Upper lobe of left lung (tissue), 6 donors: ENCODE data around the gene KLK14. TPM values are rescaled to one million over a fixed set of nuclear protein-coding genes. Genes with fewer than 3 reads are reported as not detected.

Experiments used
- ATAC-seq, 2 donors: fragments of 200-7000 bp; cut with Tn5 transposase; one replicate each; pipeline ENCODE4 v1.9.1; 2022; ENCODE audit warnings: mild to moderate bottlenecking in 2 of 2, moderate library complexity in 2 of 2; ENCODE audit not compliant: low FRiP score in 2 of 2
- DNase-seq, 2 donors: peaks; one replicate each; pipeline ENCODE4 v3.0.0-alpha.2; 2019 to 2020
- H3K27ac ChIP-seq, 4 donors: fragments of 200-600 bp; sonication (generic); one replicate each; pipeline ENCODE4 v1.5.1; 2016 to 2019
- H3K27me3 ChIP-seq, 4 donors: fragments of 200-600 bp; sonication (generic); one replicate each; pipeline ENCODE4 v1.5.1; 2017 to 2019
- H3K36me3 ChIP-seq, 4 donors: fragments of 200-600 bp; sonication (generic); one replicate each; pipeline ENCODE4 v1.5.1; 2016 to 2019
- H3K4me1 ChIP-seq, 4 donors: fragments of 200-600 bp; sonication (generic); one replicate each; pipeline ENCODE4 v1.5.1; 2018 to 2019
- H3K4me3 ChIP-seq, 4 donors: fragments of 200-600 bp; sonication (generic); one replicate each; pipeline ENCODE4 v1.5.1; 2017 to 2019; ENCODE audit warnings: mild to moderate bottlenecking in 2 of 4, moderate library complexity in 1 of 4
- H3K9me3 ChIP-seq, 4 donors: fragments of 200-600 bp; sonication (generic); one replicate each; pipeline ENCODE4 v1.5.1; 2018 to 2019
- CTCF ChIP-seq, 6 experiments: fragments of 450-650 bp in 4 of 6; fragments of 200-600 bp in 2 of 6; sonication (generic) in 2 of 6; IDR thresholded peaks; one replicate each; pipeline ENCODE4 v1.5.1; 2016 to 2019; ENCODE audit warnings: antibody characterized with exemption in 6 of 6
- EP300 ChIP-seq, 4 donors: sonication (generic); formaldehyde crosslinking; IDR thresholded peaks; one replicate each; pipeline ENCODE4 v1.5.1; 2017; ENCODE audit warnings: antibody characterized with exemption in 4 of 4, control low read depth in 2 of 4
- POLR2A ChIP-seq, 4 donors: fragments of 450-650 bp; IDR thresholded peaks; one replicate each; pipeline ENCODE4 v1.5.1; 2016 to 2017; ENCODE audit warnings: antibody characterized with exemption in 4 of 4, mild to moderate bottlenecking in 2 of 4
- POLR2AphosphoS5 ChIP-seq, 2 donors: sonication (generic); formaldehyde crosslinking; IDR thresholded peaks; one replicate each; pipeline ENCODE4 v1.5.1; 2017; ENCODE audit warnings: antibody characterized with exemption in 2 of 2
- WGBS, 2 donors: methylation state at CpG; one replicate each; pipeline ENCODE4 v1.1.5; 2017 to 2018; 5-methylcytosine and 5-hydroxymethylcytosine counted together
- total RNA-seq, 6 donors: library from RNA; depleted of rRNA in 4 of 6; stranded (reverse); fragments of >200 nt in 4 of 6; gene quantifications; one replicate each; pipeline versions ENCODE4 v1.1.0 to v1.2.1, GENCODE V29; 2016 to 2021
- donor health status: DM: no; HTN: no; CAD: no; lungs with moderate emphysema.
- donor health status: DM: no; HTN: yes; CAD: no; lungs with severe emphysema.

KLK14 gene
- total RNA-seq, 6 donors from 2014 or later, result 1.2 to 2.1 (median 2.0) TPM; not detected in 3

DNA sequence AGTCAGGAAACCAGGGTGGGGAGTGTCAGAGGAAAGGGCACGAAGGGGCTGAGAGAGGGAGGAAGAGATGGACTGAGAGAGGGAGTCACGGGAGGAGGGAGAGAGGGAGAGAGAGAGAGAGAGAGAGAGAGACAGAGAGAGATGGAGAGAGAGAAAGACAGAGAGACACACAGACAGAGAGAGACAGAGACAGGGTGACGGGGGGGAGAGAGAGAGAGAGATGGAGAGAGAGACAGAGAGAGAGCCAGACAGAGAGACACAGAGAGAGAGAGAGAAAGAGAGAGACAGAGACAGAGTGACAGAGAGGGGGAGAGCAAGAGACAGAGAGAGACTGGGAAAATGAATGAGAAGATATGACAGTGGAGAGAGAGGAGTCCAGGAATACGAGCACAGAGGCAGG, 494 bp upstream of the KLK14 start:
- no peak for TF ChIP-seq POLR2A (IDR thresholded peaks at IDR 0.05)
- TF ChIP-seq CTCF (IDR thresholded peaks at IDR 0.05), result no peak
- TF ChIP-seq EP300 (IDR thresholded peaks at IDR 0.05), result no peak
- TF ChIP-seq POLR2AphosphoS5 (IDR thresholded peaks at IDR 0.05), result no peak
- Histone ChIP-seq H3K4me1 (no peaks in the 10 kb centered on the region), H3K36me3 (no peaks in the 10 kb centered on the region), H3K27ac (no peak overlapping the region), H3K9me3 (no peaks in the 10 kb centered on the region), H3K27me3 (no peaks in the 10 kb centered on the region), H3K4me3 (no peak overlapping the region)
- 35 to 44% methylated on average over 4 of the region's 4 CpGs for WGBS, 2 donors
- ATAC-seq (no peak), DNase-seq (no peak)

DNA sequence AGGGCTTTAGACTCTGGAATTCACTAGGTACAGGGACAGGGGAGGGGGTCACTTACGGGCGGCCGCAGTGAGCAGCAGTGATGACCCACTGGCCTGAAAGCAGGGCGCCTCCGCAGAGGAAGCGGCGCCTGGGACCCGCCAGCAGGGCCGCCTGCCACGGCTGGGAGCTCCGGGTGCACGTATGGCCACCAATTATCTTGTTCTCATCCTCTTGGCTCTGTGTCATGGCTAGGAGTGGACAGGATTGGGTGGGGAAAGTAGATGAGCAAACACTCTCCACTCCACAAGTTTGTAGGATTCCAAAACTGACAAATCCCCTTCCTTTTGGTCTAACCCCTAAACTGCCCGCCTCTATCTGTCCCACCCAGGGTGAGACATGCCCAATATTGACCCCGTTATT, 1.2 kb downstream of the KLK14 start:
- Histone ChIP-seq H3K27ac (no peak overlapping the region), H3K9me3 (no peaks in the 10 kb centered on the region), H3K4me3 (no peak overlapping the region), H3K27me3 (no peaks in the 10 kb centered on the region), H3K4me1 (no peaks in the 10 kb centered on the region), H3K36me3 (no peaks in the 10 kb centered on the region)
- WGBS, 2 donors, result 87 to 89% methylated on average over 14 of the region's 14 CpGs
- ATAC-seq (no peak), DNase-seq (no peak)
- TF ChIP-seq POLR2AphosphoS5 (IDR thresholded peaks at IDR 0.05), result no peak
- TF ChIP-seq EP300 (IDR thresholded peaks at IDR 0.05), result no peak
- TF ChIP-seq POLR2A (IDR thresholded peaks at IDR 0.05), result no peak
- TF ChIP-seq CTCF (IDR thresholded peaks at IDR 0.05), result no peak

GRCh38 chr19:51079481-51080110, 3.1 kb downstream of the KLK14 start:
- peak in 1 of 2 donors; percentile 13 for ATAC-seq
- H3K9me3 ChIP-seq, result peaks cover 0 to 3% (median 0%) of the 10 kb centered on the region in 4 donors
- H3K4me1 ChIP-seq, result no peaks in the 10 kb centered on the region
- H3K4me3 ChIP-seq, result no peak overlapping the region
- peak in 1 of 2 donors; percentile 73 for DNase-seq
- H3K27ac ChIP-seq, result no peak overlapping the region
- WGBS, 2 donors, result 84 to 85% methylated on average over 7 to 27 of the region's 27 CpGs
- H3K27me3 ChIP-seq, result no peaks in the 10 kb centered on the region
- H3K36me3 ChIP-seq, result no peaks in the 10 kb centered on the region
- TF ChIP-seq CTCF (IDR thresholded peaks at IDR 0.05) (no peak), POLR2AphosphoS5 (IDR thresholded peaks at IDR 0.05) (no peak), POLR2A (IDR thresholded peaks at IDR 0.05) (no peak), EP300 (IDR thresholded peaks at IDR 0.05) (no peak)

- H3K27ac ChIP-seq, result no peak overlapping the region
- H3K36me3 ChIP-seq, result no peaks in the 10 kb centered on the region
- peaks cover 0 to 11% (median 3%) of the 10 kb centered on the region in 4 donors for H3K9me3 ChIP-seq
- 88 to 96% methylated on average over 5 to 6 of the region's 6 CpGs for WGBS, 2 donors
- no peak for ATAC-seq
- H3K4me3 ChIP-seq, result no peak overlapping the region
- H3K27me3 ChIP-seq, result no peaks in the 10 kb centered on the region
- DNase-seq, result no peak
- TF ChIP-seq POLR2A (IDR thresholded peaks at IDR 0.05), result no peak
- no peak for TF ChIP-seq CTCF (IDR thresholded peaks at IDR 0.05)
- TF ChIP-seq POLR2AphosphoS5 (IDR thresholded peaks at IDR 0.05), result no peak
- no peak for TF ChIP-seq EP300 (IDR thresholded peaks at IDR 0.05)
- no peaks in the 10 kb centered on the region for H3K4me1 ChIP-seq
These were observed 4.0 kb downstream of the KLK14 start for GRCh38 chr19:51078731-51079130.

DNA sequence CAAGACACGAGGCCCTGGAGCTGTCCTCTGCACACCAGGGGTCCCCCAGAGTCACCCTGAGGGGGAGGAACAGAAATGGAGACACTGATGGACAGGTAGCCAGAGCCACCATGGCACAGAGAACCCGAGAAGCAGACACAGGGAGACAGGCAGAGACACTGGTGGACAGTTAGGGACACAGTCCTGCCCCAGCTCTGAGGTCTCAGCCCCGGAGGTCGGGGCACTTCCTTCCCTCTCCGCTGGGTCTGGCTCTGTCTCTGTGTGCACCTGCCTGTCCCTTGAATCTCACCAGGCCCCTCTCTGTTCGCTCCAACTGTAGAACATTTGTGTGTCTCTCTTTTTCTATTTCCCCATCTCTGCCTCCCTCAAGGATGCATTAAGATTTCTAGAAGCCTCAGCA, 4.6 kb downstream of the KLK14 start:
- DNase-seq, result no peak
- H3K27me3 ChIP-seq, result no peaks in the 10 kb centered on the region
- no peak for ATAC-seq
- H3K4me3 ChIP-seq, result no peak overlapping the region
- no peak for TF ChIP-seq CTCF (IDR thresholded peaks at IDR 0.05)
- no peak for TF ChIP-seq POLR2AphosphoS5 (IDR thresholded peaks at IDR 0.05)
- no peak for TF ChIP-seq POLR2A (IDR thresholded peaks at IDR 0.05)
- TF ChIP-seq EP300 (IDR thresholded peaks at IDR 0.05), result no peak
- H3K4me1 ChIP-seq, result no peaks in the 10 kb centered on the region
- H3K27ac ChIP-seq, result no peak overlapping the region
- WGBS, 2 donors, result 50 to 59% methylated on average over 5 to 6 of the region's 6 CpGs
- peaks cover 2 to 11% (median 9%) of the 10 kb centered on the region in 4 donors for H3K9me3 ChIP-seq
- no peaks in the 10 kb centered on the region for H3K36me3 ChIP-seq
